GM23248 (cell line): ENCODE data around the gene CSMD2. TPM values are rescaled to one million over a fixed set of nuclear protein-coding genes. Genes with fewer than 3 reads are reported as not detected.

ENCODE experiments used
- DNase-seq: peaks from one replicate; pipeline ENCODE4 v3.0.0-alpha.2; 2015
- H2AFZ ChIP-seq: fragments of 200-600 bp; sonication (generic); 2 replicates; pipeline ENCODE4 v1.6.1; 2016; ENCODE audit warnings: antibody characterized with exemption
- H3F3A ChIP-seq: fragments of 200-600 bp; sonication (generic); 2 replicates; pipeline ENCODE4 v1.6.1; 2016; ENCODE audit warnings: mild to moderate bottlenecking, antibody characterized with exemption, mixed run types; ENCODE audit not compliant: insufficient read depth
- H3K27ac ChIP-seq: fragments of 200-600 bp; sonication (generic); 2 replicates; pipeline ENCODE4 v1.5.1; 2016; ENCODE audit warnings: mild to moderate bottlenecking
- H3K27me3 ChIP-seq: fragments of 200-600 bp; sonication (generic); replicated peaks from 2 replicates; pipeline ENCODE4 v1.6.1; 2016; ENCODE audit warnings: mild to moderate bottlenecking; ENCODE audit not compliant: insufficient read depth
- H3K36me3 ChIP-seq: fragments of 200-600 bp; sonication (generic); 2 replicates; pipeline ENCODE4 v1.6.1; 2016; ENCODE audit warnings: low read depth, mild to moderate bottlenecking
- H3K4me1 ChIP-seq: fragments of 200-600 bp; sonication (generic); 2 replicates; pipeline ENCODE4 v1.6.1; 2016; ENCODE audit warnings: mild to moderate bottlenecking; ENCODE audit not compliant: insufficient read depth
- H3K4me2 ChIP-seq: fragments of 200-600 bp; sonication (generic); one replicate; pipeline ENCODE4 v1.6.1; 2016; ENCODE audit warnings: mild to moderate bottlenecking; ENCODE audit not compliant: unreplicated experiment
- H3K4me3 ChIP-seq: fragments of 200-600 bp; sonication (generic); 2 replicates; pipeline ENCODE4 v1.5.1; 2016; ENCODE audit warnings: mild to moderate bottlenecking
- H3K79me2 ChIP-seq: fragments of 200-600 bp; sonication (generic); 2 replicates; pipeline ENCODE4 v1.6.1; 2016; ENCODE audit warnings: mild to moderate bottlenecking; ENCODE audit not compliant: insufficient read depth
- H3K9ac ChIP-seq: fragments of 200-600 bp; sonication (generic); 2 replicates; pipeline ENCODE4 v1.6.1; 2016; ENCODE audit warnings: mild to moderate bottlenecking
- H3K9me2 ChIP-seq: fragments of 200-600 bp; sonication (generic); 2 replicates; pipeline ENCODE4 v1.6.1; 2016; ENCODE audit warnings: mixed run types, mild to moderate bottlenecking, moderate library complexity; ENCODE audit not compliant: insufficient read depth
- H3K9me3 ChIP-seq: fragments of 200-600 bp; sonication (generic); one replicate; pipeline ENCODE4 v1.6.1; 2017; ENCODE audit warnings: low read depth
- H4K20me1 ChIP-seq: fragments of 200-600 bp; sonication (generic); 2 replicates; pipeline ENCODE4 v1.6.0; 2016; ENCODE audit not compliant: insufficient read depth
- EZH2 ChIP-seq: fragments of 200-600 bp; sonication (generic); IDR thresholded peaks from 2 replicates; pipeline ENCODE4 v1.6.1; 2018; ENCODE audit warnings: antibody characterized with exemption, mild to moderate bottlenecking; ENCODE audit not compliant: insufficient read depth, poor library complexity, severe bottlenecking
- EZH2phosphoT487 ChIP-seq: fragments of 200-600 bp; sonication (generic); IDR thresholded peaks from 2 replicates; pipeline ENCODE4 v1.6.1; 2018; ENCODE audit warnings: antibody characterized with exemption, moderate library complexity, mild to moderate bottlenecking, low read depth; ENCODE audit not compliant: insufficient read depth
- WGBS, 2 experiments: methylation state at CpG; one replicate each; pipeline ENCODE4 v1.1.6; 2015 to 2017; ENCODE audit warnings: low lambda C conversion rate in 2 of 2, low coverage in 1 of 2; ENCODE audit errors: missing lambda C conversion rate in 2 of 2; 5-methylcytosine and 5-hydroxymethylcytosine counted together
- in situ Hi-C: fragments of 300-500 bp; cut with MboI; formaldehyde crosslinking; loops from 2 replicates; pipeline ENCODE4 v1.15.0; 2020
- polyA plus RNA-seq: library from polyadenylated mRNA; unstranded; fragments of >200 nt; fragmentation: Nextera tagmentation; extraction: Ambion mirVana; gene quantifications from 2 replicates; pipeline ENCODE4 v1.2.1, GENCODE V29; 2016
- total RNA-seq: library from RNA; depleted of rRNA; stranded (reverse); fragments of >200 nt; shearing (Covaris generic); gene quantifications from 2 replicates; pipeline ENCODE4 v1.2.3, GENCODE V29; 2014

CSMD2 gene
- total and polyA plus RNA-seq, 2 experiments from 2014 or later, result 4.5 to 7.1 TPM

DNA sequence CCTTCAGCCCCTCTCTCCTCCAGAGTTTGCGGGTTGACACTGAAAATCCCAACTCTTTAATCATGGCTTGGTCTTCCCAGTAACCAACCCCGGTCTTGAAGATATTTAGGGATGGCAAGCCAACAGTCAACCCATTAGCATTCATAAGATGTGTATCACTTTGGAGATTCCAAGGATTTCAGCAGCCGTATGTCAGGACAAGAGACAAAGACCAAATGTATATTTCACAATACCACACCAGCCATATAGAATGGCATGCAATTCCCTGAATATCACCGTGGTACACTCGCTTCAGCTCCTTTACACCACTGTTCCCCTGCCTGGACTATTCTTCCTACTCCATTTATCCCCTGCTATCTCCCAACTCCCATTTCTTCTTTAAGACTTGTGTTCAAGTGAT lies 109.2 kb downstream of the CSMD2 start:
- no peak overlapping the region for H3K4me2 ChIP-seq
- H4K20me1 ChIP-seq, result no peaks in the 10 kb centered on the region
- H3F3A ChIP-seq, result no peaks in the 10 kb centered on the region
- no peaks in the 10 kb centered on the region for H3K27me3 ChIP-seq
- 92 to 98% methylated on average over 5 of the region's 5 CpGs for WGBS, 2 experiments
- in situ Hi-C loops, result no loop called here
- no peak overlapping the region for H3K9ac ChIP-seq
- H3K4me3 ChIP-seq, result no peak overlapping the region
- TF ChIP-seq EZH2phosphoT487 (no peak), EZH2 (no peak)
- DNase-seq, result no peak
- no peak overlapping the region for H3K27ac ChIP-seq
- peaks cover 38% of the 10 kb centered on the region for H3K79me2 ChIP-seq
- H3K9me3 ChIP-seq, result no peaks in the 10 kb centered on the region
- H3K9me2 ChIP-seq, result no peaks in the 10 kb centered on the region; the same call in 1 of the 2 replicates
- no peaks in the 10 kb centered on the region for H3K36me3 ChIP-seq
- H3K4me1 ChIP-seq, result peaks cover 8% of the 10 kb centered on the region
- H2AFZ ChIP-seq, result no peak overlapping the region

DNA sequence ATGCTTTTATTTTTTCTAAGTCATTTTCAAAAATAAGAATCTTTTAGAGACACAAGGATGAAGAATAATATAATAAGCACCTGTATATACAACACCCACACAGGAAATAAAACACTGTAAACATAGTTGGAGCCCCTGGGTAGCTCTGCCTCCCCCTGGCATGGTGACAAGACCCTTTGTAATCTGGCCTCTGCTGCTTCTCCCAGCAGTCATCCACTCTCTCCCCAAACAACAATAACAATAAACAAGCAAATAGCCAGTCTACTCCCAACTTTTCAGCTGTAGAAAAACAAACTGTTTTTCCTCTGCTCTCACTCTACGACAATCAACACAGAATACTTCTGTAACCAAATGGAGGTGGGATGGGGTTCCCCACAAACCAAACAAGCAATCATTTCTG lies 110.1 kb downstream of the CSMD2 start:
- Histone ChIP-seq H3K27me3 (no peaks in the 10 kb centered on the region), H3K27ac (no peak overlapping the region), H3K36me3 (no peaks in the 10 kb centered on the region), H4K20me1 (no peaks in the 10 kb centered on the region), H3K9ac (no peak overlapping the region), H3K4me2 (no peak overlapping the region), H3K79me2 (peaks cover 46% of the 10 kb centered on the region; the same call in 1 of the 2 replicates), H3K9me2 (no peaks in the 10 kb centered on the region; the same call in 1 of the 2 replicates), H3K4me1 (no peaks in the 10 kb centered on the region), H3K4me3 (no peak overlapping the region), H2AFZ (no peak overlapping the region), H3F3A (no peaks in the 10 kb centered on the region), H3K9me3 (no peaks in the 10 kb centered on the region)
- TF ChIP-seq EZH2phosphoT487 (no peak), EZH2 (no peak)
- in situ Hi-C loops, result no loop called here
- DNase-seq, result no peak
- 60 to 73% methylated on average over 1 of the region's 1 CpG for WGBS, 2 experiments

DNA sequence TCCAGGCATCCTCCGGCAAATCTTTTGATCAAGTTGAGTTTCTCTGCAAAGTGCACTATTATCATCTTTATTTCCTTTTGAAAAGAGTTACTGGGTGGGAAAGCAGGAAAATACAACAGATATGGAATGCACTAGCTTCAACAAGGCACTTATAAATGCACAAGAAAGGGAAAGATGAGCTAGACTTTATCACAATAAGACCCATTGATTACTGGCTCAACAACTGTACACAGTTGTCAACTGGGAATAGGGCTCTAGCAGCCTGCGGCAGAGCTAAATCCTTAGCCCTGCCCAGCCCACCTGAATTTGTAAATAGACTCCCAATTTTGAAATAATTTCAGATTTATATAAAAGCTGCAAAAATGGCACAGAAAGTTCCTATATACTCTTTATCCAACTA lies 111.4 kb downstream of the CSMD2 start:
- Histone ChIP-seq H3K4me1 (no peaks in the 10 kb centered on the region), H3K4me2 (no peak overlapping the region), H3K9me3 (no peaks in the 10 kb centered on the region), H3K36me3 (no peaks in the 10 kb centered on the region), H3K4me3 (no peak overlapping the region), H3K79me2 (peaks cover 37% of the 10 kb centered on the region; the same call in 1 of the 2 replicates), H3F3A (no peaks in the 10 kb centered on the region), H2AFZ (no peak overlapping the region), H4K20me1 (no peaks in the 10 kb centered on the region), H3K9ac (no peak overlapping the region), H3K9me2 (no peaks in the 10 kb centered on the region; the same call in 1 of the 2 replicates), H3K27me3 (no peaks in the 10 kb centered on the region), H3K27ac (no peak overlapping the region)
- in situ Hi-C loops, result no loop called here
- no peak for DNase-seq
- 94 to 95% methylated on average over 2 of the region's 2 CpGs for WGBS, 2 experiments
- TF ChIP-seq EZH2 (no peak), EZH2phosphoT487 (no peak)

DNA sequence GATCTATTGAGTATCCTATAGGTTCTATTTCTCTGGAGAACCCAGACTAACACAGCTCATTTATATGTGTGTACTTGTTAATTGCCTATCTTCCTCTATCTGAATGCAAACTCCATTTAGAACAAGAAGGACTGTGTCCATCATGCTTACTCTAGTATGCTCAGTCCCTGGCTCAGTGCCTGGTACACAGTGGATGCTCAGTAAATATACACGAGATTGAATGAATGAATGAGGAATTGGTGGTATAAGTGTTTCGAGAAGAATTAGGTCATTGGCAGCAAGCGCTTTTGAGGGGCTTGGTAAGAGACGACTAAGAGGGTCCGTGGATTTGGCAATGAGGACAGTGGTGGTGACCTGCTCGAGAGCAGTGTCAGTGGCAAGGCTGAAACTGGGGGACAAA lies 112.5 kb downstream of the CSMD2 start:
- H3K27ac ChIP-seq, result no peak overlapping the region
- DNase-seq, result no peak
- no peak overlapping the region for H2AFZ ChIP-seq
- no peak overlapping the region for H3K4me2 ChIP-seq
- no peaks in the 10 kb centered on the region for H3F3A ChIP-seq
- H3K4me3 ChIP-seq, result no peak overlapping the region
- peaks cover 31% of the 10 kb centered on the region; the same call in 1 of the 2 replicates for H3K79me2 ChIP-seq
- H3K4me1 ChIP-seq, result no peaks in the 10 kb centered on the region
- no peak overlapping the region for H3K9ac ChIP-seq
- H3K9me2 ChIP-seq, result no peaks in the 10 kb centered on the region; the same call in 1 of the 2 replicates
- 93 to 96% methylated on average over 6 of the region's 6 CpGs for WGBS, 2 experiments
- in situ Hi-C loops, result no loop called here
- no peak for TF ChIP-seq EZH2phosphoT487
- TF ChIP-seq EZH2, result no peak
- no peaks in the 10 kb centered on the region for H3K36me3 ChIP-seq
- H4K20me1 ChIP-seq, result no peaks in the 10 kb centered on the region
- no peaks in the 10 kb centered on the region for H3K9me3 ChIP-seq
- no peaks in the 10 kb centered on the region for H3K27me3 ChIP-seq
